Neuronal stem cell (in vitro differentiated cells): ENCODE data around the gene DIO1.

Source experiments
- DNase-seq: peaks from one replicate; pipeline ENCODE4 v3.0.0-alpha.2; 2013; ENCODE audit warnings: low spot score
- H2AFZ ChIP-seq: one replicate; pipeline ENCODE4 v1.6.1; 2013; ENCODE audit warnings: mild to moderate bottlenecking, low read length, inconsistent platforms
- H2AK5ac ChIP-seq: 2 replicates; pipeline ENCODE4 v1.6.1; 2013; ENCODE audit warnings: low read depth, mild to moderate bottlenecking, inconsistent platforms, low read length, moderate library complexity, mixed read lengths
- H2BK120ac ChIP-seq: 2 replicates; pipeline ENCODE4 v1.6.1; 2013; ENCODE audit warnings: low read depth, mild to moderate bottlenecking, inconsistent platforms, low read length, moderate library complexity, mixed read lengths
- H2BK12ac ChIP-seq: one replicate; pipeline ENCODE4 v1.6.1; 2013; ENCODE audit warnings: low read length, inconsistent platforms
- H2BK15ac ChIP-seq: 2 replicates; pipeline ENCODE4 v1.6.1; 2013; ENCODE audit warnings: mild to moderate bottlenecking, low read length, inconsistent platforms, mixed read lengths
- H2BK5ac ChIP-seq: one replicate; pipeline ENCODE4 v1.6.1; 2013; ENCODE audit warnings: inconsistent platforms, mild to moderate bottlenecking, low read length, moderate library complexity
- H3K14ac ChIP-seq: one replicate; pipeline ENCODE4 v1.6.1; 2013; ENCODE audit warnings: low read length, inconsistent platforms
- H3K18ac ChIP-seq: 2 replicates; pipeline ENCODE4 v1.6.1; 2013; ENCODE audit warnings: low read length, inconsistent platforms
- H3K23ac ChIP-seq: 2 replicates; pipeline ENCODE4 v1.6.1; 2013; ENCODE audit warnings: low read depth, mild to moderate bottlenecking, mixed read lengths, low read length, inconsistent platforms; ENCODE audit not compliant: poor library complexity
- H3K27ac ChIP-seq: replicated peaks from 3 replicates; pipeline ENCODE4 v1.5.1; 2013; ENCODE audit warnings: low read length, inconsistent platforms
- H3K27me3 ChIP-seq, 3 experiments: 2 replicates each; pipeline ENCODE4 v1.6.1; 2013; ENCODE audit warnings: low read length in 3 of 3, mild to moderate bottlenecking in 2 of 3, inconsistent platforms in 1 of 3, low read depth in 1 of 3, mixed read lengths in 1 of 3, moderate library complexity in 1 of 3; ENCODE audit not compliant: control insufficient read depth in 3 of 3, insufficient read depth in 3 of 3
- H3K36me3 ChIP-seq, 2 donors: replicated peaks in 1 of 2; 2 replicates each; pipeline ENCODE4 v1.6.1; 2013; ENCODE audit warnings: low read length in 2 of 2; ENCODE audit not compliant: control insufficient read depth in 2 of 2, insufficient read depth in 2 of 2
- H3K4ac ChIP-seq: 2 replicates; pipeline ENCODE4 v1.6.1; 2013; ENCODE audit warnings: inconsistent platforms, mild to moderate bottlenecking, low read length, moderate library complexity
- H3K4me1 ChIP-seq, 2 donors: 1 replicate in 1 of 2; 2 replicates in 1 of 2; pipeline ENCODE4 v1.6.1; 2013; ENCODE audit warnings: low read length in 2 of 2, low read depth in 1 of 2; ENCODE audit not compliant: control insufficient read depth in 2 of 2, insufficient read depth in 1 of 2
- H3K4me2 ChIP-seq: one replicate; pipeline ENCODE4 v1.6.1; 2013; ENCODE audit warnings: mild to moderate bottlenecking, low read length, inconsistent platforms; ENCODE audit not compliant: insufficient read depth, poor library complexity, severe bottlenecking
- H3K4me3 ChIP-seq, 2 donors: 2 replicates each; pipeline ENCODE4 v1.5.1; 2013; ENCODE audit warnings: low read length in 2 of 2, mild to moderate bottlenecking in 2 of 2, inconsistent platforms in 1 of 2, moderate library complexity in 1 of 2
- H3K79me1 ChIP-seq: one replicate; pipeline ENCODE4 v1.6.1; 2013; ENCODE audit warnings: low read depth, mild to moderate bottlenecking, inconsistent platforms, low read length, moderate library complexity
- H3K9ac ChIP-seq: one replicate; pipeline ENCODE4 v1.6.1; 2013; ENCODE audit warnings: mild to moderate bottlenecking, low read depth, low read length, inconsistent platforms; ENCODE audit not compliant: poor library complexity
- H3K9me3 ChIP-seq, 2 donors: replicated peaks in 1 of 2; 2 replicates each; pipeline versions ENCODE3 to v1.6.1; 2013; ENCODE audit warnings: low read length in 2 of 2, mild to moderate bottlenecking in 2 of 2, inconsistent platforms in 1 of 2, low read depth in 1 of 2, mixed read lengths in 1 of 2, moderate library complexity in 1 of 2; ENCODE audit not compliant: control insufficient read depth in 2 of 2, insufficient read depth in 1 of 2
- H4K8ac ChIP-seq: one replicate; pipeline ENCODE4 v1.6.1; 2013; ENCODE audit warnings: low read depth, mild to moderate bottlenecking, inconsistent platforms, low read length, moderate library complexity
- H4K91ac ChIP-seq: one replicate; pipeline ENCODE4 v1.6.1; 2013; ENCODE audit warnings: low read length, low read depth, mild to moderate bottlenecking, inconsistent platforms; ENCODE audit not compliant: poor library complexity
- WGBS, 2 donors: extraction: QIAGEN DNeasy Blood & Tissue Kit; methylation state at CpG; one replicate each; pipeline ENCODE4 v1.1.7; 2013; ENCODE audit warnings: missing lambda C conversion rate in 2 of 2, mixed read lengths in 1 of 2; ENCODE audit not compliant: insufficient read length in 2 of 2, insufficient replicate concordance in 1 of 2; ENCODE audit errors: extremely low coverage in 2 of 2; 5-methylcytosine and 5-hydroxymethylcytosine counted together

Gene DIO1

GRCh38 chr1:53899708-53900107 lies 5.7 kb downstream of the DIO1 start:
- H3K27me3 ChIP-seq = no peaks in the 10 kb centered on the region
- H3K4ac ChIP-seq = no peak overlapping the region
- H3K9ac ChIP-seq = no peak overlapping the region
- DNase-seq = no peak
- no peak overlapping the region for H3K14ac ChIP-seq
- no peak overlapping the region for H3K27ac ChIP-seq
- H2BK15ac ChIP-seq = no peak overlapping the region
- WGBS, 2 donors = no CpG with 5 or more reads among the region's 3 CpGs
- no peaks in the 10 kb centered on the region for H3K9me3 ChIP-seq
- H2BK120ac ChIP-seq = no peak overlapping the region
- H2AK5ac ChIP-seq = no peak overlapping the region
- H3K79me1 ChIP-seq = no peaks in the 10 kb centered on the region
- H2BK5ac ChIP-seq = no peak overlapping the region
- H4K8ac ChIP-seq = no peak overlapping the region
- H3K4me1 ChIP-seq = no peaks in the 10 kb centered on the region
- no peak overlapping the region for H2BK12ac ChIP-seq
- H4K91ac ChIP-seq = no peak overlapping the region
- H3K4me2 ChIP-seq = no peak overlapping the region
- H3K36me3 ChIP-seq = no peaks in the 10 kb centered on the region
- no peak overlapping the region for H3K18ac ChIP-seq
- no peak overlapping the region for H3K23ac ChIP-seq
- H3K4me3 ChIP-seq = no peak overlapping the region
- H2AFZ ChIP-seq = no peak overlapping the region

- Histone ChIP-seq H3K23ac (no peak overlapping the region), H3K18ac (peak overlapping the region; percentile 41), H3K4me1 (no peaks in the 10 kb centered on the region), H3K9me3 (no peaks in the 10 kb centered on the region), H3K36me3 (peaks cover 0 to 2% of the 10 kb centered on the region in 2 donors), H3K27me3 (no peaks in the 10 kb centered on the region), H2AK5ac (peak overlapping the region; percentile 38), H3K4ac (no peak overlapping the region), H4K91ac (peak overlapping the region; percentile 16), H4K8ac (no peak overlapping the region), H3K4me3 (no peak overlapping the region), H2BK12ac (no peak overlapping the region), H3K4me2 (no peak overlapping the region), H3K27ac (no peak overlapping the region), H2AFZ (no peak overlapping the region), H3K14ac (no peak overlapping the region), H2BK15ac (no peak overlapping the region), H3K79me1 (no peaks in the 10 kb centered on the region), H3K9ac (no peak overlapping the region), H2BK120ac (no peak overlapping the region), H2BK5ac (no peak overlapping the region)
- no peak for DNase-seq
- no CpG with 5 or more reads among the region's 7 CpGs for WGBS, 2 donors
Measured at GRCh38 chr1:53902235-53903138, 8.5 kb downstream of the DIO1 start.

GRCh38 chr1:53905509-53905908 lies 11.5 kb downstream of the DIO1 start:
- Histone ChIP-seq H4K91ac (no peak overlapping the region), H3K27me3 (no peaks in the 10 kb centered on the region), H2BK5ac (no peak overlapping the region), H3K4ac (no peak overlapping the region), H3K4me3 (no peak overlapping the region), H2AK5ac (no peak overlapping the region), H3K9ac (no peak overlapping the region), H3K4me1 (no peaks in the 10 kb centered on the region), H2BK12ac (no peak overlapping the region), H3K27ac (no peak overlapping the region), H3K9me3 (no peaks in the 10 kb centered on the region), H2AFZ (no peak overlapping the region), H3K23ac (no peak overlapping the region), H3K14ac (no peak overlapping the region), H3K36me3 (peaks cover 0 to 2% of the 10 kb centered on the region in 2 donors), H2BK15ac (no peak overlapping the region), H3K4me2 (no peak overlapping the region), H3K18ac (no peak overlapping the region), H2BK120ac (no peak overlapping the region), H4K8ac (no peak overlapping the region), H3K79me1 (no peaks in the 10 kb centered on the region)
- no CpG with 5 or more reads among the region's 8 CpGs for WGBS, 2 donors
- no peak for DNase-seq

- Histone ChIP-seq H3K23ac (no peak overlapping the region), H3K79me1 (no peaks in the 10 kb centered on the region), H2AFZ (no peak overlapping the region), H4K91ac (no peak overlapping the region), H3K4ac (no peak overlapping the region), H4K8ac (no peak overlapping the region), H3K27ac (no peak overlapping the region), H2BK15ac (no peak overlapping the region), H3K36me3 (peaks cover 0 to 2% of the 10 kb centered on the region in 2 donors), H3K9ac (peak overlapping the region; percentile 14), H2AK5ac (no peak overlapping the region), H2BK120ac (no peak overlapping the region), H3K9me3 (no peaks in the 10 kb centered on the region), H3K4me1 (no peaks in the 10 kb centered on the region), H3K27me3 (no peaks in the 10 kb centered on the region), H3K4me2 (no peak overlapping the region), H3K14ac (no peak overlapping the region), H2BK5ac (no peak overlapping the region), H2BK12ac (no peak overlapping the region), H3K4me3 (no peak overlapping the region), H3K18ac (no peak overlapping the region)
- no peak for DNase-seq
- no CpG with 5 or more reads among the region's 4 CpGs for whole genome bisulfite sequencing, 2 donors
Measured at GRCh38 chr1:53906121-53906520, 12.1 kb downstream of the DIO1 start.
